GM12891 (cell line): ENCODE results near the gene OR6C74.

Experiments
- POLR2A ChIP-seq: IDR thresholded peaks from 2 replicates; pipeline ENCODE4 v1.6.1; 2011; ENCODE audit warnings: low read depth, low read length, control low read depth
- POLR2AphosphoS5 ChIP-seq: IDR thresholded peaks from 2 replicates; pipeline ENCODE4 v1.6.1; 2011; ENCODE audit warnings: low read depth, low read length, control low read depth
- POU2F2 ChIP-seq: IDR thresholded peaks from 2 replicates; pipeline ENCODE4 v1.6.1; 2011; ENCODE audit warnings: low read depth, mild to moderate bottlenecking, control low read depth, low read length, moderate library complexity
- TAF1 ChIP-seq: IDR thresholded peaks from 2 replicates; pipeline ENCODE4 v1.6.1; 2011; ENCODE audit warnings: low read depth, low read length, control low read depth

- TF ChIP-seq TAF1 (no peak), POLR2AphosphoS5 (no peak), POLR2A (no peak), POU2F2 (no peak)
These were observed 45.6 kb downstream of the OR6C74 start for GRCh38 chr12:55289999-55290398.
